Ovary (tissue), 9 donors: Measurements from ENCODE around the gene GNPDA2. TPM values are rescaled to one million over a fixed set of nuclear protein-coding genes. Genes with fewer than 3 reads are reported as not detected.

ENCODE experiments used
- DNase-seq, 5 donors: peaks; one replicate each; pipeline ENCODE4 v3.0.0-alpha.2; 2019 to 2020
- H3K27ac ChIP-seq, 2 donors: fragments of 200-600 bp; one replicate each; pipeline versions ENCODE4 v1.5.1 to v1.8.0; 2019 to 2022
- H3K27me3 ChIP-seq: fragments of 200-600 bp; one replicate; pipeline ENCODE4 v1.8.0; 2022
- H3K36me3 ChIP-seq: fragments of 200-600 bp; sonication (generic); one replicate; pipeline ENCODE4 v1.5.1; 2019
- H3K4me1 ChIP-seq: one replicate; pipeline ENCODE4 v1.8.1; 2013; ENCODE audit warnings: mild to moderate bottlenecking, moderate library complexity; ENCODE audit not compliant: insufficient read depth
- H3K4me3 ChIP-seq: fragments of 200-600 bp; sonication (generic); one replicate; pipeline ENCODE4 v1.5.1; 2017
- H3K9me3 ChIP-seq, 2 donors: fragments of 200-600 bp in 1 of 2; sonication (generic) in 1 of 2; one replicate each; pipeline versions ENCODE4 v1.5.1 to v1.8.1; 2013 to 2019; ENCODE audit warnings: mild to moderate bottlenecking in 1 of 2, moderate library complexity in 1 of 2
- CTCF ChIP-seq, 3 donors: fragments of 450-650 bp in 2 of 3; fragments of 200-600 bp in 1 of 3; IDR thresholded peaks; one replicate each; pipeline versions ENCODE4 v1.5.1 to v1.8.0; 2016 to 2022; ENCODE audit warnings: antibody characterized with exemption in 3 of 3, mild to moderate bottlenecking in 1 of 3
- EP300 ChIP-seq: sonication (generic); formaldehyde crosslinking; IDR thresholded peaks from one replicate; pipeline ENCODE4 v1.6.1; 2017; ENCODE audit warnings: antibody characterized with exemption
- POLR2A ChIP-seq: fragments of 450-650 bp; IDR thresholded peaks from one replicate; pipeline ENCODE4 v1.6.1; 2017; ENCODE audit warnings: antibody characterized with exemption, mild to moderate bottlenecking, moderate library complexity
- WGBS, 3 donors: extraction: QIAGEN DNeasy Blood & Tissue Kit in 1 of 3; methylation state at CpG; one replicate each; pipeline versions ENCODE4 v1.1.5 to v1.1.7; 2013 to 2017; 5-methylcytosine and 5-hydroxymethylcytosine counted together
- intact Hi-C, 4 donors: fragments of 100-400 bp; cut with DNase I; formaldehyde crosslinking; loops; one replicate each; pipeline versions ENCODE4 v1.11.0 to v1.15.1; 2022 to 2023
- polyA plus RNA-seq, 2 donors: library from polyadenylated mRNA; stranded (reverse); fragments of 200-250 nt in 1 of 2; fragments of 350-450 nt in 1 of 2; fragmentation: Illumina TruSeq in 1 of 2; extraction: RNeasy Lipid Tissue Mini Kit (QIAGEN cat#74804) in 1 of 2; gene quantifications; one replicate each; pipeline ENCODE4 v1.2.3, GENCODE V29; 2013 to 2014
- total RNA-seq, 7 donors: library from RNA; depleted of rRNA in 2 of 7; stranded (reverse); fragments of >200 nt in 2 of 7; fragmentation: NEBNext Ultra II Directional in 3 of 7; extraction: Animal tissue kit (Norgen Biotek cat#: 25700) in 3 of 7; gene quantifications; one replicate each; pipeline versions ENCODE4 v1.1.0 to v1.2.4, GENCODE V29; 2016 to 2023
- donor health status: DM: no; HTN: no; CAD: no; lungs with moderate emphysema.
- donor health status: DM: no; HTN: no; CAD: no.
- donor health status: Bipolar disorder and iron deficiency.
- donor health status: DM: yes; HTN: yes; CAD: no.
- donor health status: DM: no; HTN: no; CAD: no.
- donor health status: DM: yes; HTN: yes; CAD: no.

The GNPDA2 gene
- total and polyA plus RNA-seq, 9 donors = 13.1 to 30.3 (median 21.4) TPM

DNA sequence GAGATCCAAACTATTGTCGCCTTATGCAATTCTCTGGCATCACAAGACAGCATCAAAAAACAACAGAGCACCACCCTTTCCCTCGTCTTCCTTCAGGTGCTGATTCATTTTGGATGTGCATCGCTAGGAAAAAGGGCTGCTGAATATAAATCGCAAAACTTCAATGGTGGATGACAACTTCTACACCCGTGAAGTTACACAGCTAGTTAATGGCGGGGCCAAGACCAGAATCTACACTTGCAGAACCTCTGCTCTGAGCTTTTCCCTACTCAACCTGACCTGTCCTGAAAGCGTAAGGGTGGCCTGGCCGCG, 674 bp downstream of the GNPDA2 start:
- Histone ChIP-seq H3K4me3 (peak overlapping the region; percentile 74), H3K4me1 (peaks cover 4% of the 10 kb centered on the region), H3K27me3 (no peaks in the 10 kb centered on the region), H3K9me3 (no peaks in the 10 kb centered on the region), H3K27ac (peak overlapping the region in 1 of 2 donors; percentile 79), H3K36me3 (no peaks in the 10 kb centered on the region)
- TF ChIP-seq POLR2A = no peak
- no peak for TF ChIP-seq CTCF (IDR thresholded peaks at IDR 0.05)
- no peak for TF ChIP-seq EP300
- 1 to 2% (median 1%) methylated on average over 9 of the region's 9 CpGs for WGBS, 3 donors
- no peak for DNase-seq
- intact Hi-C loops = no loop called here

- DNase-seq = no peak
- Histone ChIP-seq H3K4me3 (peak overlapping the region; percentile 74), H3K4me1 (peaks cover 4% of the 10 kb centered on the region), H3K36me3 (no peaks in the 10 kb centered on the region), H3K27me3 (no peaks in the 10 kb centered on the region), H3K27ac (no peak overlapping the region), H3K9me3 (no peaks in the 10 kb centered on the region)
- intact Hi-C loops = no loop called here
- TF ChIP-seq CTCF (IDR thresholded peaks at IDR 0.05) = no peak
- WGBS, 3 donors = 11 to 28% (median 18%) methylated on average over 6 of the region's 6 CpGs
These were observed 1.2 kb downstream of the GNPDA2 start for GRCh38 chr4:44725166-44725565.

GRCh38 chr4:44722001-44722400, 4.4 kb downstream of the GNPDA2 start:
- intact Hi-C loops = no loop called here
- Histone ChIP-seq H3K4me1 (peaks cover 3% of the 10 kb centered on the region), H3K9me3 (no peaks in the 10 kb centered on the region), H3K27me3 (no peaks in the 10 kb centered on the region), H3K36me3 (no peaks in the 10 kb centered on the region), H3K27ac (no peak overlapping the region), H3K4me3 (no peak overlapping the region)
- TF ChIP-seq POLR2A (no peak), EP300 (no peak), CTCF (IDR thresholded peaks at IDR 0.05) (no peak)
- 94 to 97% (median 96%) methylated on average over 3 of the region's 3 CpGs for WGBS, 3 donors
- DNase-seq = no peak

GRCh38 chr4:44720371-44720770, 6.0 kb downstream of the GNPDA2 start:
- DNase-seq = no peak
- peaks cover 3% of the 10 kb centered on the region for H3K4me1 ChIP-seq
- H3K9me3 ChIP-seq = no peaks in the 10 kb centered on the region
- H3K36me3 ChIP-seq = no peaks in the 10 kb centered on the region
- TF ChIP-seq POLR2A (no peak), EP300 (no peak), CTCF (IDR thresholded peaks at IDR 0.05) (no peak)
- H3K27me3 ChIP-seq = no peaks in the 10 kb centered on the region
- no peak overlapping the region for H3K4me3 ChIP-seq
- whole genome bisulfite sequencing, 3 donors = 94 to 96% (median 94%) methylated on average over 4 of the region's 4 CpGs
- intact Hi-C loops = no loop called here
- no peak overlapping the region for H3K27ac ChIP-seq

DNA sequence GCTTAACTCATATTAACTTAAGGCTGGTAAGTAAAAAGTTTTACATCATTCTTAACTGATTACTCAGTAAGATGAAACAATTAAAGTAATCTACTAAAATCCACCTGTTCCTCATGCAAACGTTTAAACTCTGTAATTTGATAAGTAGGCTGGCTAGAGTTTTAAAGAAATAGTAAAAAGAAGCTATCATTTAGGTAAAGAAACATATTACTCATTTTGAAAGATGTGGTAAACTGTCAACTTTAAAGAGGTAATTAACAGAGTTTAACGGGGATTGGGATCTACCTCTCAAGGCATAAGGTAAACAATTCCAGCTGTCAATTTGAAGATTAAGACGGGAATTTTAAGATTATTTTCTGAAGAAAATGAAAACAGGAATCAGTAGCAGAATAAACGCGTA, 9.8 kb downstream of the GNPDA2 start:
- intact Hi-C loops = no loop called here
- Histone ChIP-seq H3K27me3 (no peaks in the 10 kb centered on the region), H3K9me3 (no peaks in the 10 kb centered on the region), H3K4me3 (no peak overlapping the region), H3K27ac (no peak overlapping the region), H3K4me1 (no peaks in the 10 kb centered on the region), H3K36me3 (no peaks in the 10 kb centered on the region)
- DNase-seq = no peak
- no peak for TF ChIP-seq EP300
- no peak for TF ChIP-seq CTCF (IDR thresholded peaks at IDR 0.05)
- no peak for TF ChIP-seq POLR2A
- WGBS, 3 donors = 58 to 74% (median 67%) methylated on average over 5 of the region's 5 CpGs
